Measurements from ENCODE around the gene NIF3L1.

GRCh38 chr2:200861617-200862155 is 27.5 kb upstream of the NIF3L1 start:
- TF ChIP-seq CTCF (IDR thresholded peaks at IDR 0.05; ENCODE audit: poor library complexity) (no peak), EZH2 (IDR thresholded peaks at IDR 0.05; ENCODE audit: borderline replicate concordance) (no peak), EZH2phosphoT487 (IDR thresholded peaks at IDR 0.05; ENCODE audit: low read depth, severe bottlenecking, unreplicated experiment) (no peak)
